CD4-positive, alpha-beta T cell (primary cell): ENCODE measurements around the gene ZNF488. TPM values are rescaled to one million over a fixed set of nuclear protein-coding genes. Genes with fewer than 3 reads are reported as not detected.

ENCODE experiments used
- ATAC-seq: fragments of 200-7000 bp; cut with Tn5 transposase; one replicate; pipeline ENCODE4 v1.10.0; 2022; ENCODE audit warnings: mild to moderate bottlenecking; ENCODE audit not compliant: poor library complexity
- CTCF ChIA-PET: fragments of 350-600 bp; sonication (Branson Sonifier 250); formaldehyde crosslinking; loops from one replicate; lab custom pipeline; 2021; ENCODE audit warnings: antibody characterized with exemption, inconsistent platforms; lab: Charles Lee
- POLR2A ChIA-PET: fragments of 350-600 bp; sonication (Branson Sonifier 250); formaldehyde crosslinking; loops from one replicate; lab custom pipeline; 2021; ENCODE audit warnings: antibody characterized with exemption, inconsistent platforms; lab: Charles Lee
- DNase-seq, 14 experiments: peaks; one replicate each; pipeline ENCODE4 v3.0.0-alpha.2; 2013 to 2020; ENCODE audit warnings: mixed read lengths in 2 of 14
- H3K27ac ChIP-seq, 2 donors: one replicate each; pipeline versions ENCODE4 v1.5.1 to v1.7.0; 2013; ENCODE audit warnings: low read length in 2 of 2, low read depth in 1 of 2, mild to moderate bottlenecking in 1 of 2
- H3K27me3 ChIP-seq, 2 experiments: 1 replicate in 1 of 2; 2 replicates in 1 of 2; pipeline versions ENCODE4 v1.6.1 to v1.7.0; 2013; ENCODE audit warnings: low read length in 2 of 2, control low read depth in 1 of 2, mild to moderate bottlenecking in 1 of 2, moderate library complexity in 1 of 2; ENCODE audit not compliant: insufficient read depth in 2 of 2, control insufficient read depth in 1 of 2
- H3K36me3 ChIP-seq: one replicate; pipeline ENCODE4 v1.6.1; 2013; ENCODE audit warnings: low read length, control low read depth; ENCODE audit not compliant: insufficient read depth
- H3K4me1 ChIP-seq: one replicate; pipeline ENCODE4 v1.6.1; 2013; ENCODE audit warnings: low read length, control low read depth; ENCODE audit not compliant: insufficient read depth
- H3K4me3 ChIP-seq: one replicate; pipeline ENCODE4 v1.5.1; 2013; ENCODE audit warnings: mild to moderate bottlenecking, low read length, moderate library complexity
- H3K9me3 ChIP-seq, 2 experiments: 1 replicate in 1 of 2; 2 replicates in 1 of 2; pipeline versions ENCODE4 v1.6.1 to v1.7.0; 2013; ENCODE audit warnings: low read length in 2 of 2, mild to moderate bottlenecking in 2 of 2, control low read depth in 1 of 2, moderate library complexity in 1 of 2; ENCODE audit not compliant: control insufficient read depth in 1 of 2, insufficient read depth in 1 of 2
- H3K27ac Mint-ChIP-seq: one replicate; pipeline ENCODE4 v1.8.0; 2020; ENCODE audit warnings: mixed read lengths
- H3K27me3 Mint-ChIP-seq: one replicate; pipeline ENCODE4 v1.8.0; 2021; ENCODE audit warnings: mixed read lengths
- H3K36me3 Mint-ChIP-seq: one replicate; pipeline ENCODE4 v1.8.0; 2021; ENCODE audit warnings: low read depth, mixed read lengths
- H3K4me1 Mint-ChIP-seq: one replicate; pipeline ENCODE4 v1.8.0; 2021; ENCODE audit warnings: low read depth, mixed read lengths
- H3K4me3 Mint-ChIP-seq: one replicate; pipeline ENCODE4 v1.8.0; 2020; ENCODE audit warnings: mild to moderate bottlenecking, mixed read lengths
- H3K9me3 Mint-ChIP-seq: one replicate; pipeline ENCODE4 v1.8.0; 2020; ENCODE audit warnings: mixed read lengths
- CTCF ChIP-seq: fragments of 200-600 bp; IDR thresholded peaks from one replicate; pipeline ENCODE4 v1.8.0; 2022; ENCODE audit warnings: antibody characterized with exemption, mild to moderate bottlenecking
- intact Hi-C, 2 experiments: fragments of 100-400 bp; cut with DNase I in 1 of 2; cut with micrococcal nuclease in 1 of 2; formaldehyde crosslinking; loops; one replicate each; pipeline versions ENCODE4 v1.15.1 to v1.9.0; 2023 to 2025; cut with DNase I, micrococcal nuclease
- total RNA-seq, 174 experiments: library from RNA in 2 of 174; stranded (reverse) in 2 of 174; gene quantifications; one replicate each; pipeline ENCODE4 v1.2.3 and lab custom pipeline; 2021 to 2026

ZNF488 gene
- total RNA-seq, 2 experiments from 2014 or later, result not detected

DNA sequence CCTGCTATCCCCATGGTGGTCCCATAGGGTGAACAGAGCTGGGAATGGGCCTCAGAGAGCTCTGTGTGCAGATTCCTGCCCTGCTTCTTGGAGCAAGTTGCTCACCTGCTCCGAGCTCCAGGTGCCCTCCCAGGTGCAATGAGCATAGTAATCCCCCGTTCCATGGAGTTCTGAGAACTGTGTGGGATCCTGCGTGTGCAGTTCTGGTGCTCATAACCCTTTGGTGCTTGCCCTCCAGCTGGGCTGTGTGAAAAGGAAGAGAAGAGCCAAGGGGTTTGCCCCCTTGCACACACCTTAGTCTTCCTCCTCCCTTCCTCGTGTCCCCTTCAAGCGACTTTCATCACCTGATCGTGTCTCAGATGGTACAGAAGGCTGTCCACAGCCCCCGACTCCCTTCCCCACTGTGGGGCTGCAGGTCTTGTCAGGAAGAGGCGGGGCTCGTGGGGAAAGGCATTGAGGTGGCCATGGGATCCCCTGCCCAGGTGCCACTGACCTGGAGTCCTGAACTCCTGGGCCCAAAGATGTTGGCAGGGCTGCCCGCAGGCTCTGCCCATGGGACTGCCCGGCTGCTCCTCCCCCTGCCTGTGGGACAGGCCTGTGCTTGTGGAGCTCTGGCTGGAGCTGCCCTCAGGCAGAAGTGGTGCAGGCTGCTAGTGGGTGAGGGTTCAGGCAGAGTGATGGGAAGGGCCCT is 21.9 kb upstream of the ZNF488 start:
- ChIA-PET POLR2A (no interaction called here), CTCF (no interaction called here)
- no peaks in the 10 kb centered on the region for H3K27me3 ChIP-seq
- ATAC-seq, result no peak
- Mint-ChIP-seq H3K9me3 (no peaks in the 10 kb centered on the region), H3K4me1 (no peaks in the 10 kb centered on the region), H3K36me3 (no peaks in the 10 kb centered on the region), H3K4me3 (no peak overlapping the region), H3K27me3 (peaks cover 4% of the 10 kb centered on the region), H3K27ac (no peak overlapping the region)
- TF ChIP-seq CTCF, result no peak
- H3K36me3 ChIP-seq, result no peaks in the 10 kb centered on the region
- peaks cover 0 to 5% of the 10 kb centered on the region in 2 experiments for H3K9me3 ChIP-seq
- H3K4me1 ChIP-seq, result no peaks in the 10 kb centered on the region
- intact Hi-C loops, result no loop called here
- no peak overlapping the region for H3K4me3 ChIP-seq
- H3K27ac ChIP-seq, result no peak overlapping the region
- DNase-seq, result no peak

GRCh38 chr10:47404937-47405336 is 20.8 kb upstream of the ZNF488 start:
- no peaks in the 10 kb centered on the region for H3K4me1 ChIP-seq

GRCh38 chr10:47404446-47404845 is 20.4 kb upstream of the ZNF488 start:
- Histone ChIP-seq H3K4me1 (no peaks in the 10 kb centered on the region), H3K36me3 (no peaks in the 10 kb centered on the region), H3K9me3 (peaks cover 0 to 5% of the 10 kb centered on the region in 2 experiments), H3K27ac (no peak overlapping the region), H3K27me3 (no peaks in the 10 kb centered on the region), H3K4me3 (no peak overlapping the region)
- no peak overlapping the region for H3K4me3 Mint-ChIP-seq
- DNase-seq, result no peak
- intact Hi-C loops, result no loop called here
- POLR2A ChIA-PET, result no interaction called here
- no peak for TF ChIP-seq CTCF
- CTCF ChIA-PET, result no interaction called here
- no peaks in the 10 kb centered on the region for H3K4me1 Mint-ChIP-seq
- no peaks in the 10 kb centered on the region for H3K9me3 Mint-ChIP-seq
- H3K36me3 Mint-ChIP-seq, result no peaks in the 10 kb centered on the region
- peaks cover 12% of the 10 kb centered on the region for H3K27me3 Mint-ChIP-seq
- H3K27ac Mint-ChIP-seq, result no peak overlapping the region
- ATAC-seq, result no peak

More at GRCh38 chr10:47404937-47405336, 20.8 kb upstream of the ZNF488 start:
- Mint-ChIP-seq H3K4me3 (no peak overlapping the region), H3K27me3 (peaks cover 12% of the 10 kb centered on the region), H3K9me3 (no peaks in the 10 kb centered on the region), H3K36me3 (no peaks in the 10 kb centered on the region), H3K4me1 (no peaks in the 10 kb centered on the region), H3K27ac (no peak overlapping the region)
- DNase-seq (no peak), ATAC-seq (no peak)
- no peak for TF ChIP-seq CTCF
- H3K27ac ChIP-seq, result no peak overlapping the region
- CTCF ChIA-PET, result no interaction called here
- H3K9me3 ChIP-seq, result peaks cover 0 to 5% of the 10 kb centered on the region in 2 experiments
- intact Hi-C loops, result no loop called here
- no peaks in the 10 kb centered on the region for H3K36me3 ChIP-seq
- POLR2A ChIA-PET, result no interaction called here
- no peak overlapping the region for H3K4me3 ChIP-seq
- H3K27me3 ChIP-seq, result no peaks in the 10 kb centered on the region
